ENCODE measurements around the gene HDAC7.

HDAC7 gene

DNA sequence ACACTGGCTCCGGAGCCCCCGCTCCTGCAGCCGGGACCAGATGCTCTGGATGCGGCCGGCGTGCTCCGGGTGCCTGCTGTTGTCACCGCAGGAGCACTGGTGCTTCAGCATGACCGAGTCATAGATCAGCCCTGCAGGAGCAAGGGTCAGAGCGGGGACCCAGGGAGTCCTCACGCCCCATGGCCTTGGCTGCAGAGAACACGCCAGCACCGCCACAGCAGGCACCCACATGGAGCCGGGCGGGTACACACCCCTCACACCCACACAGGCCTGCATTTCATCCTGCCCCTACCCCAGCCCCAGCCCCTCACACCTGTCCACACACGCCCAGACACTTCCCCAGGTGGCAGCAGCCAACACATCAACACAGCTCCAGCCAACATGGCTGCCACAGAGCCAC, 27.8 kb downstream of the HDAC7 start:
- DNase-seq (ENCODE audit: low read depth), result no peak

DNA sequence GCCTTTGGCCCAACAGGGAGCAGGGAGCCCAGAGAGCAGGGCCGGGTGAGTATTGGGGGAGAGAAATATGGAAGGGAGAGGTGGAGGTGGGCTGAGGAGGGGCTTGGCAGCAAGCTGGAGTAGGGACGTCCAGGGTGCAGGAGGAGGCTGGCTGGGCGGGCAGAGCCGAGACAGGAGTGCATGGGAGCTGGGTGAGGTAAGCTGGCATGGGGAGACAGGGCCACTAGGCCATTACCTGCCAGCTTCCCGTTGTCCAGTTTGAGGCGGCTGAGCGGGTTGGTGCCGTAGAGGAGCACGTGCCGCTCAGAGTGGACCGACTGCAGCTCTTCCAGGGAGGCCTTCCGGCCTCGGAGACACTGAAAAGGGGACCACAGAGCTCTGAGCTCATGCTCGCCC, 28.4 kb downstream of the HDAC7 start:
- DNase-seq (ENCODE audit: low read depth), result no peak

DNA sequence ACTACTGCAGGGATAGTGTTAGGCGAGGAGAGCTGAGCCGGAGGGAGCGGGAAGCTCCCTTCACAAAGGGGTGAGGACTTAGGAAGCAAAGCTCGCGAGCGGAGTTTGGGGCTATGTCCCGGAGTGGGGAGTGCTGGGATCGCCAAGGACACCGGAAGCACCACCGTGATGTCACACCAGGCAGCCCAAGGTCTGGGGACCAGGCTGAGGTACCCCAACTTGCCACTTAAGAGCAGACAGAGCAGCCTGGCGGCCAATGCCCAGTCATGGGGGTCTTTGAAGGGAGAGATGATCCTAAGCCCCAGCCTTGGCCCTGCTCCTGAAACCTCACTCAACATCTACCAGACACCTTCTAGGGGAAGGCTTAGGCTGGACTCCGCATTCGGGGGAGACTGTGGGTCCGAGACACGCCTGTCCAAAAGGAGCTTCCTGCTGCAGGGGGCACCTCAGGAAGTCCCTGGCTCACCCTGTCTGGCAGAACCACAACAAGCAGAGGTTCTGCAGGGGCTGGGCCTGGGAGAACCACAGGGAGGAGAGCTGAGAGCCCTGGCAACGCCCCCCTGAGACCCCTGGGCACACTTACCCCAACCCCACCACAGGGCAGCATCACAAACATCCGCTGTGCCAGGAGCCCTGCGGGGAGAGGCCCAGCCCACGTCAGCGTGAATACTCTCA, 28.9 kb downstream of the HDAC7 start:
- no peak for DNase-seq (ENCODE audit: low read depth)

DNA sequence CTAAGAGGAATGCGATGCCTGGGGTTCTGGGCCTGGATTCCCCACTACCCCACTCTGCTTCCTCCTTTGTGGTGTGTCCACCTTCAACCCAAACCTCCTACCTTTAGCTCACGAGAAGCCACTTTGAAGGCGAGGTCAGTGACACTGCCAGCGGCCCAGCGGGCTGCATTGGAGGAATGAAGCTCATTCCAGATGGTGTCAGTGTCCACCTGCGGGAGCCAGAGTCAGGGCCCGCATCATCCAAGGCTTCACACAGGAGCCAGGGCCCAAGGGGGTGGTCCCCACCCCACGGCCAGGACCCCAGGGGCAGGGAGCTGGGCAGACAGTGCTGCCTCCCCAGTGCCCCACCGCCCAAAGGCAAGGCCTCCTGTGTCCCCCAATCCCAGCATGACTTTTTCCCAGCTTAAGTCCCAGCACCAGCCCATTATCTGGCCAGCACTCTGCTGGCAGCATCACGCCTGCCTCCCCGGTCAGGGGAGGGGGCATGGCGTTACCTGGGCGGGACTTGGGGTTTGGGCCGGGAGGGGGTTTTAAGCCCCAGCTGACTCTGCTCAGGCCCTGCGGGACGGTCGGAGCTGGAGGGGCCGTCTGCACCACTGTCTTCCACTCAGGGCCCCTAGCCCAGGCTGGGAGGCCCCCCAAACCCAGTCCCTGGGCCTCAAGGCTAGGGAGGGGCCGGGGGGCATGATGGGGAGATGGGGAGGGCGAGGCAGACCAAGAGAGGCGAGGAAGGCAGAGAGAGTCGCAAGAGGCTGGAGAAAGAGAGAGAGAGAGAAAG, 29.8 kb downstream of the HDAC7 start:
- DNase-seq (ENCODE audit: low read depth), result no peak

DNA sequence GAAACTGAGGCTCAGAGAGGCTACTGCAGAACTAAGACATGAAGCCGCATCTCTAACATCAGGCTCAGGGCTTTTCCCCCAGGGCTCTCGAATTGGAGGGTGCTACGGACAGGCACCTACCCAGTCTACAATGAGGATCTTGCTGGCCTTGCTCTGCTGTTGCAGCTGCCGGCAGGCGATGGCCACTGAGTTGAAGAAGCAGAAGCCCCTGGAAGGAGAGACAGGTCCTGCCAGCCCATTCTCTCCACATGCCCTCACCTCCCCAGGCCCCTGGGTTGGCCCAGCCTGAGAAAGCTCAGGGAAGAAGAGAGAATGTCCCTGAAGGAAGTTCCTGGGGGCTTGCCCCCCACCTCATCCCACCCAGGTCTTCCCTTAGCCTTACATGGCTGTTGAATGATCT, 30.6 kb downstream of the HDAC7 start:
- DNase-seq (ENCODE audit: low read depth), result no peak

DNA sequence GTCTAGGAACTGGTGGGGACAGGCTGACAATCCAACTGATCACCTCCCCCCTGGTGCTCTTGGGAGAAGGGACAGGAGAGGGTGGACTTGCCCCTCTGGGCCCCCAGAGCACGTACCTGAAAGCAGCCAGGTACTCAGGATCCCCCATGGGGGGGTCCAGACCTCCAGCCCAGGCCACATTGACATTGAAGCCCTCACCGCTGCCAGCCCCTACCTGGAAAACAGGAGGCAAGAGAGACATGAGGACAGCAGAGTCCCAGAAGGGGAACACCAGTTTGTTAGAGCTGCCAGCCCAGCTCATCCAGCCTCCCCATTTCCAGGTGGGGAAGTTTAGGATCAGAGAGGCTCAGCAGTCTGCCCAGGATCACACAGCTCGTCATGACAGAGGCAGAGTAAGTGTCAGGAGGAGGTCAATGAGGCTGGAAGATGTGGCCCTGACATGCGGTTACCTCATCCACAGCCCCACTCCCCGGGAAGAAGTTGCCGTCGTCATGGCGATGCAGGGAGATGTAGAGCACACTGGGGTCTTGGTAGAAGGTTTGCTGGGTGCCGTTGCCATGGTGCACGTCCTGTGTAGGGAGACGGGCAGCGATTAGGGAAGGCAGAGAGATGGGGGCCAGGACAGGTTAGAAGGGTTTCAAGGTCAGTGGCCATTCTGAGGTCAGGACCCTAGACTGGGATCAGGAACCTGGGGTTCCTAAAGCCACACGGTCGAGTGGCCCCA, 31.9 kb downstream of the HDAC7 start:
- no peak for DNase-seq (ENCODE audit: low read depth)

DNA sequence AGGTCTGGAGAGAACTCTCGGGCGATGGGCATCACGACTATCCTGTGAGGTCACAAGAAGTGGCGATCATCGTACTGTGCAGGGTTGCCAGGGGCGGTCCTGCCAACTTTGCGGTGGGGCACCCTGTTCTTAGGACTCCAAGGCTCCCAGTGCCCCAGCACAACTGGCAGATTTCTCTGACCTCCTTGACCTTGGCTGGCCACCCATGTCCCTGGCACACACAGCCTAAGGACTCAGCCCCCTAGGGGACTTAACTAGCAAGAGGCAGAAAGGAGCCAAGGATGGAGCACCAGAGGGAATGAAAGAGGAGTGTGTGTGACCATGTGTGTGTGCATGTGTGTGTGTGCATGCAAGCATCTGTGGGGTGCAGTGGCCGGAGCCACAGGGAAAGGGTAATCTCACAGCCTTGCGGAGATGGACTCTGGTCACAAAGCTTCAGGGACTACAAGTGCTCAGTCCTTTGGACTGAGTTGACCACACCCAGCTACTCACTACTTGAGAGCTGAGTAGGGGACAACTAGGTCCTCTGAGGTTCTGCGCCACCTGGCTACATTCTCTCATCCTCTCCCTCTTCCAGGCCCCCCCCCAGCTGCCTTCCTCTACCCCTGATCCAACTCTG, 32.9 kb downstream of the HDAC7 start:
- DNase-seq (ENCODE audit: low read depth), result no peak

DNA sequence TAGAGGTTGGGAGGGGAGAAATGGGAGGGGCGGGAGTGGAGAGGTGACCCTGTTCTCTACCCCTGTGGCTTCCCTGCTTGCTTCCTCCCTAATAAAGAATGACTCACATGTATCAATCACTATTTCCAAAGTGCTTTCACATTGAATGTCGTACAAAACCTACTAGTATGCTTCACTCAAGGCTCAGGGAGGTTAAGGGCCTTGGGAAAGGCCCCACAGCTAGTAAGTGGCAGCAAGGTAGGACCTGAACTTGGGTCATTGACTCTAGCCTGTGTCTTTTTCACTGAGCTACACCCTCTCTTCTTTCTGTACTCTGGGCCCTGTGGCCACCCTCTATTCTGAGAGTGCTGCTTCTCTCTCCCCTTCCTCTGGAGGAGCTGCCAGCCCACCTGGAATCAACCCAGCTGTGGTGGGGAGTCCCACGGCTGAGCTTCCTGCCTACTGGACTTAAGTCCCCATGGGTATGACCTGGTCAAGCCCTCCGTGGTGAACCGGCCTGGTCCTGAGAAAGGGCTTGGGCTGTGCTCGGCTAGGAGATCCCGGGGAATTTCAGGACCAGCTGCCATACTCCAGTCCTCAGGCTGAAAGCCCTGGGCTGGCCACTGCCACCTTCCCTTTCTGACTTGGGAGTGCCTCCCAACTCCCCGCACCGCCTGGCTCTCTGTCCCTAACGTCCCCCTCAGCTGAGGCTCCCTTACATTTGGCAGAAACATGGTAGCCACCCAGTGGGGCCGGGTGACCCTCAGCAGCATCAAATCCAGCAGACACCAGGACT, 33.6 kb downstream of the HDAC7 start:
- no peak for DNase-seq (ENCODE audit: low read depth)

DNA sequence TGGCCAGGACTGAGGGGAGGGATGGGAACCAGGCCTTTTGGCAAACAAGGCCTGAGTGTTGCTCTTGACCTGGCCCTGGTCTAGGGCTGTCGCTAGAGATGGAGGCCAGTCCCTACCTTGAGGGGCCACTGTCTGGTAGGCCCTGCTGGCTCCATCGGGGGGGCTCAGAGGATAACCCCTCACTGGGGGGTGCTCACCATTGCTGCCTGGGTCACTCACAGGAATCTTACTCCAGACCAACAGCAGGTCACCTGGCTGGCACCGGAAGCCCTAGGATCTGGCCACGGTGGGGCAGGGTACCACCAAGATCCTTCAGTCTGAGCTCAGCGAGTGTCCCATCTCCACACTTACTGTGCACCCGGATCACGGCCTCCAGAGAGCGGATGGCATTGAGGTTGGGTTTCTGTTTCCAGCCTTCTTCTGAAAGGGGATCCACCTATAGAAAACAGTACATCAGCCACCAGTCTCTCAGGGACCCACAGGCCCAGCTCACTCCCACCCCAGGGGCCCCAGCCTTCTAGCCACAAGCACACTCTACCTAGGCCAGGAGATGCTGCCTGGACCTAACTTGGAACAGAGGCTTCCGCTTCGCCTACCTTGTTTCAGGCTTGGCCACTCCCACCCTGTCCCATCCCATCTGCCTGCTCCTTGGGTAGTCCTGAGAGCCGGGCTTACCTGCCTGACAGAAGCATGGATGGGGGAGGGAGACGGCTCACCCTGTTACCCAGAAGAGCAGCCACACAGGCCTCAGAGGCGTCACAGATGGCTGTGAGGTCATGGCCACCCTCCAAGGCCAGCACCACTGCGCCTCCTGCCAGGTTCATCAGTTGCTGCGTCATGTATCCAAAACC, 34.4 kb downstream of the HDAC7 start:
- no peak for DNase-seq (ENCODE audit: low read depth)

DNA sequence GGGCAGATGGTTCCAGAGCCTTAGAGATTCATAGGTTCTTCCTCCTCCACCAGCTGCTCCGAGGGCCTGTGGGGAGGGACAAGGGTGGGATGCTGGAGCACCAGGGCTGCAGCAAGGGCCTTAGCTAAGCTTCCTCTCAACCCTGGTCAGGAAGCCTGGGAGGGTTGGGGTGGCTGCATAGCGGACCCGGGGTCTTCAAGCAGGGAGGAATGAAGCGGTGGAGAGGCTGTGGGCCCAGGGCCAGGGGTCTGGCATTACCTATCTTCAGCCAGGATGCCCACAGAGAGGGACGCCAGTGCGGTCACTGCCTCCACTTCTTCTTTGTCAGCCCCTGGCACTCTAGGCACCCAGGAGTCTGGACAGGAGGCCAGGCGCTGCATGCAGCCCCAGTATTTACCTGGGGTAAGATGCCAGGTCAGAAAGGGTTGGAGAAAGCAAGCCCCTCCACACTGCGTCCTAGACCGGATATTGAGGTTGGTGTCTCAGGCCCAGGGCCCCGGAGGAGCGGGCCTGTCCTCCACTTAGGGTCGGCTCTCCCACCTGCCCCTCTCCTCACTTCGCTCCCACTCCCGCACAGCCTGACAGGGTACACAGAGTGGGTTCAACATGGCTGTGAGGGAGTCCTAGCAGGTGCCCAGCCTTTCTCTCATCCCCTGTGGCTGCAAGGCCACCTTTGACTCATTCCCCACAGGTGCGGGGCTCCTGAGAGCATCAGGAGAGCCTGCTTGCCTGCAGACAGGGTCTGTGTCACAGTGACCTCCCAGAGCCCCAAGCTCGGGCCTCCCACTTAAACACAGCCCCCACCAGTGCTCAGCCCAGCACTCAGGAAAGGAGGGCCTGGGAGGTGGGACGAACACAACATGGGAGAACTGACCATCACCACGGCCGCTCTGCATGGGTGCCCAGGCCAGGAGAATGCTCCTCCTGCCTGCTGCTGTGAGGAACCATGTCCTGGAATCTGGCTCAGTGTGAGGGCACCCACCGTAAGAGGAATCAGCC, 35.6 kb downstream of the HDAC7 start:
- no peak for DNase-seq (ENCODE audit: low read depth)

DNA sequence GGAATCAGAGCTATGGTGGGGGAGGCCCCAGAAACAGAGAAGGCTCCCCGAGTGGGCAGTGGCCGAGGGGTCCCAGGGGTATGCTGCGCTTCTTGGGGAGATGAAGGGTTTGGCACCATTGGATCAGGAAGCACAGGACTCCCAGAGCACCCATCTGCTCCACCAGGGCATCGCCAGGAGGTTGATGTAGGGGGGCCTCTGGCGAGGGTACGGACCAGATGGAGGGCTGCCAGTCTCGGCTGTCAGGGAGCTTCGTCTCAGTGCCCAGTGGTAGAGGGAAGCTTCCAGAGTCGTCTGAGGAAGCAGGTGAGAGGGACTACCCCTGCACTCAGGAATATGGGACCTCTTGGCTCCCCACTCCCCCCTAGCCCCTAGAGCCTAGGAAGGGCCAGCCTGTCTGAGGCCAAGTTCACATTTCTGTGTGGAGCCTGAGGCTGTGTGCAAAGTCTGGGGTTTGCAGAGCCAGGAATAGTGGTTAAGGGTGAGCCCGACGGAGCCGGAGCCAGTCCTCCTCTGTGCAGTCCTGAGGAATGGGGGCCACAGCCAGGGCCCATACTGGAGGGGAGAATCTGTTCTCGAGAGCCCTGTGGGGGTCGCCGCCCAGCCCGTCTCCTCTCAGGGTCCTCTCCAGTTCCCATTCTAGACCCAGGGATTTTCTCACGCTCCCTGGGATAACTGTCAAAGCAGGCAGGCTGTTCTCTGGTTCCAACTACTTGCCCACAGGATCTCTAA, 36.5 kb downstream of the HDAC7 start:
- no peak for DNase-seq (ENCODE audit: low read depth)

DNA sequence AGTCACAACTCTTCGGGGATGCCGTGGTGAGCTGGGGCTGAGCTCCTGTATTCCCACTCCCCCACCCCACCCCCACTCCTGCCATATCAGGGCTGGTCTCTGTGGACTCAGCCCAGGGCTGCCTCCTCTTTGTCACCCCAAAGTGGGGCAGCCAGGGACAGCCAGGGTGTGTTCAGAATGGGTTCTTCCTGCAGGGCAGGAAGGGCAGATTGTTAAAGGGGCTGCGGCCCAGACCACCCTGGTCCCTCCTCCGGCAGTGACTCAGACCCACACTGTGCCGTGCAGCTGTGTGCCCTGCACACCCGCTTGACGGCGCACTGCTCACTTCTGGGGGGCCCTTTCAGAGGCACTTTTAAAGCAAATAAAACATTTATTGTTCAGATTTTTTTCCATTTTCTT, 37.3 kb downstream of the HDAC7 start:
- DNase-seq (ENCODE audit: low read depth), result no peak

DNA sequence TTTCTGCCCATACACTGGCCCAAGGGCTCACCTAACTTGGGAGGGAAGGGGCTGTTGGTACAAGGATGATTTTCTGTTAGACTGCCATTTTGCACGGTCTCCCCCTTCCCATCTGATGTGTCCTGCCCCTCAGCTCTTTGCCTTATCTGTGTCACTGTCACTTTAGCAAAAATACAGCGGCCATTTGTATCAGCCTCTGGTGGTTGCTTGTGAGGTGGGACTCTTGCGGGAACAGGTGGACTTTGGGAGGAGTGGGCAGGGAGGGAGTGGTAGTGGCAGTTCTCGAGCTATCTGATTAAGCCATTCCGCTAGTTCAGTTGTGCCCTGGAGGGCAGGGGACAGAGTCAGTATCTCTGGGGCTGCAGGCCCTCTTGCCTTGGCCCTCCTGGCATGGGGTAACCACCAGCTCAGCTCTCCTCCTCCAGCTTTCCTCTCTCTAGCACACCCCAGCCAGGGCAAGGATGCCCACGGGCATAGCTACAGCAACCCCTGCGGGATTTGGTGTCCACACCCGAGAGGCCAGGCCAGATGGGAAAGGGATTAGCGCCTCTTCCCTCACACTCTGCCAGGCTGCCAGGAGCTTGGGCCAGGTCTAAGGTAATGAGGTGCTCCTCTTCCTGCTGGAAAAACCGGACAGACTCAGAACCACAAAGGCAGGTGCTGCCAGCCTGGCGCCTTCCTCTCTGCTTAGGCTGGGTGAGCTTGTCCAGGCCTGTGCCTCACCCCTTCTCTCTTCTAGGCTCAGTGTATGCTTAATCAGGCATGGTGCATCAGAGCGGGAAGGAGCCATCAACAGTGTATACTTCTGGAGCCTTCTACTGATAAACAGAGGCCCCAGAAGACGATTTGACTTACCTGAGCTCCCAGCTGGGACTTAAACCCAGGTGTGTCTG, 38.0 kb downstream of the HDAC7 start:
- DNase-seq (ENCODE audit: low read depth), result no peak

DNA sequence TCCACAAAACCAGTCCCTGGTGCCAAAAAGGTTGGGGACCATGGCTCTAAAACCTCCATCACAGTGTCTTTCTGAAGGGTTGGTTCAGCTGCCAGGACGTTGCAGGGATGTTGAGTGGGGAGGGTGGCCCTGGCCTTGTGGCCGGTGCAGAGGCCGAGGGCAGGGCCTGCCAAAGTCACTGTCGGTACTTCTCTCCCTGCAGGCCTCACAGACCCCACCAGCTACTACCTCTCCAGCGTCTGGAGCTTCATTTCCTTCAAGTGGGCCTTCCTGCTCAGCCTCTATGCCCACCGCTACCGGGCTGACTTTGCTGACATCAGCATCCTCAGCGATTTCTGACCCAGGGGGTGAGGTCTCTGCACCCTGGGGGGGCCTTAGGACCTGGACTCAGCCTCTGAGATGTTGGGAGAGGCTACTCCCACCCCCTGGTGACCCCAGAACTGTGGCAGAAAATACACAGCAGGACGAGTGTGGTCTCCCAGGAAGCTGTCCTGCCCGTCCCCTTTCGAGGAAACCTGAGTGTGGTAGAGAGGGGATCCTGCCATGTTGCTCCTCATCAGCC, 39.7 kb downstream of the HDAC7 start:
- no peak for DNase-seq (ENCODE audit: low read depth)

DNA sequence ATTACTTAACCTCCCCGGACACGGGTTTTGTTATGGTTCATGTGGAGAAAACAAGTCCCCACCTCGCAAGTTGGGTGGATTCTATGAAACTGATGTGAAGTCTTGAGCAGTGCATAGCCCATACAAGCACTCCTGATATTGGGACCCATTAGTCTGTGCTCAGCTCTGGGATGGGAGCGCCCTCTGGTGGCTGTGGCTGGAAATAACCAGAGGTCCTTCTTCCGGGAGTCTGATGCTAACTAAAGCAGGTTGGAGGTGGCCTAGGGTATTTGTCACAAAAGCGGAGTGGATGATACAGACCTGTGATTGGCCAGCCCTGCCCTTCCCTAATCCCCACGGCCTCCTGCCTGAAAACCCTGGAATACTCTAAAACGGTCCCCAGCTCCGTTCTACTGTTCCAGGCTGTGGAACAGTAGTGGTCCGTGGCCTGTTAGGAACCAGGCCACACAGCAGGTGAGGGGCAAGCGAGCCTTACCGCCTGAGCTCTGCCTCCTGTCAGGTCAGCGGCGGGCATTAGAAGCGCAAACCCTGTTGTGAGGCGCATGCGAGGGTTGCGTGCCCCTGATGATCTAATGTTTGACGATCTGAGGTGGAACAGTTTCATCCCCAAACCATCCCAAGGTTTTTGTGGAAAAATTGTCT, 40.3 kb downstream of the HDAC7 start:
- peak; percentile 50 for DNase-seq (ENCODE audit: low read depth)

DNA sequence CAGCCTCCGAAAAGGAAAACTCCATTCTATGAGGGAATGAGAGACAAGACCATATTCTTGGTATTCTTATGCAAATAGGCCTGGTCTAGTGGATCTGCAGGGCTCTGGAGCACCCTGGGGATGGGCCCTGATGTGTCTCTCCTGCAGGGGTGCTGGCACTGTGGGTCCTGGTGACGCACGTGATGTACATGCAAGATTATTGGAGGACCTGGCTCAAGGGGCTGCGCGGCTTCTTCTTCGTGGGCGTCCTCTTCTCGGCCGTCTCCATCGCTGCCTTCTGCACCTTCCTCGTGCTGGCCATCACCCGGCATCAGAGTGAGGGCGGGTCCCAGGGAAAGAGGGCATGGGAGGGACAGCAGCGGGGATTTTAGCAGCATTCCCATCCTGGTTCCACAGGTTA, 40.8 kb downstream of the HDAC7 start:
- DNase-seq (ENCODE audit: low read depth), result no peak
